OCI-LY7 (cell line): ENCODE data around the gene MATCAP1. TPM values are rescaled to one million over a fixed set of nuclear protein-coding genes. Genes with fewer than 3 reads are reported as not detected.
A peak's percentile ranks its signal among the peaks of the same experiment; 100 is the strongest.

ENCODE experiments used
- BruUV-seq: library from RNA; stranded (reverse); fragments of 400-500 nt; replicated peaks from 2 replicates; lab custom pipeline; 2021; lab: Mats Ljungman, UMichigan
- CTCF ChIA-PET: fragments of 300-600 bp; sonication (Branson Sonifier 250); formaldehyde crosslinking; loops from one replicate; lab custom pipeline; 2022; ENCODE audit warnings: antibody characterized with exemption; ENCODE audit not compliant: unreplicated experiment; lab: Charles Lee
- POLR2A ChIA-PET: fragments of 300-600 bp; sonication (Branson Sonifier 250); formaldehyde crosslinking; loops from one replicate; lab custom pipeline; 2022; ENCODE audit warnings: antibody characterized with exemption; lab: Charles Lee
- DNase-seq: peaks from one replicate; pipeline ENCODE4 v3.0.0-alpha.2; 2015; ENCODE audit warnings: low spot score
- H2AFZ ChIP-seq: fragments of 200-600 bp; sonication (generic), shearing (Covaris generic); 2 replicates; pipeline ENCODE4 v1.6.1; 2014; ENCODE audit warnings: mild to moderate bottlenecking, antibody characterized with exemption, low read length, moderate library complexity
- H3K27ac ChIP-seq: fragments of 200-600 bp; sonication (generic); 2 replicates; pipeline ENCODE4 v1.5.1; 2014; ENCODE audit warnings: mixed run types, low read depth, mild to moderate bottlenecking, moderate library complexity, low read length, inconsistent platforms; ENCODE audit not compliant: poor library complexity, severe bottlenecking
- H3K36me3 ChIP-seq: fragments of 200-600 bp; sonication (generic); 2 replicates; pipeline ENCODE4 v1.6.1; 2014; ENCODE audit warnings: mild to moderate bottlenecking, antibody characterized with exemption, low read length, moderate library complexity, mixed read lengths; ENCODE audit not compliant: insufficient read depth
- H3K4me1 ChIP-seq: fragments of 200-600 bp; sonication (generic); 2 replicates; pipeline ENCODE4 v1.5.1; 2014; ENCODE audit warnings: mild to moderate bottlenecking, low read length; ENCODE audit not compliant: insufficient read depth, poor library complexity, severe bottlenecking
- H3K4me2 ChIP-seq: fragments of 200-600 bp; sonication (generic); 2 replicates; pipeline ENCODE4 v1.6.1; 2014; ENCODE audit warnings: mild to moderate bottlenecking, low read length
- H3K4me3 ChIP-seq: fragments of 200-600 bp; sonication (generic); 2 replicates; pipeline ENCODE4 v1.5.1; 2014; ENCODE audit warnings: mild to moderate bottlenecking, low read depth, low read length; ENCODE audit not compliant: poor library complexity, severe bottlenecking
- H3K79me2 ChIP-seq: fragments of 200-600 bp; sonication (generic); 2 replicates; pipeline ENCODE4 v1.6.1; 2016; ENCODE audit warnings: low read depth, mild to moderate bottlenecking, low read length, moderate library complexity, mixed read lengths; ENCODE audit not compliant: insufficient read depth
- H3K9me2 ChIP-seq: fragments of 200-600 bp; sonication (generic); 2 replicates; pipeline ENCODE4 v1.6.1; 2016; ENCODE audit warnings: mild to moderate bottlenecking, low read length, mixed read lengths; ENCODE audit not compliant: insufficient read depth
- H3K9me3 ChIP-seq: fragments of 200-600 bp; sonication (generic); 2 replicates; pipeline ENCODE4 v1.6.1; 2014; ENCODE audit warnings: mild to moderate bottlenecking, mixed run types, low read length, mixed read lengths
- H4K20me1 ChIP-seq: fragments of 200-600 bp; sonication (generic); 2 replicates; pipeline ENCODE4 v1.6.1; 2014; ENCODE audit warnings: mild to moderate bottlenecking, antibody characterized with exemption, low read length, moderate library complexity, mixed read lengths; ENCODE audit not compliant: insufficient read depth
- EZH2phosphoT487 ChIP-seq: fragments of 200-600 bp; sonication (generic); IDR thresholded peaks from 2 replicates; pipeline ENCODE4 v1.6.1; 2018; ENCODE audit warnings: low read depth, borderline replicate concordance, mild to moderate bottlenecking, mixed run types, antibody characterized with exemption, low read length, moderate library complexity, mixed read lengths
- intact Hi-C: fragments of 100-400 bp; cut with micrococcal nuclease; formaldehyde crosslinking; loops from one replicate; pipeline ENCODE4 v1.10.0; 2022; ENCODE audit not compliant: unreplicated experiment
- total RNA-seq, 2 experiments: library from RNA; depleted of rRNA in 1 of 2; stranded (reverse); fragments of >200 nt in 1 of 2; shearing (Covaris generic) in 1 of 2; gene quantifications; 2 replicates each; pipeline ENCODE4 v1.2.3, GENCODE V29; 2014 to 2022
- TF ChIP-seq, protein P1 (sequence below): fragments of 200-600 bp; sonication (generic); conservative IDR thresholded peaks from 2 replicates; pipeline ENCODE4 v1.5.1; 2014; ENCODE audit warnings: mild to moderate bottlenecking, antibody characterized with exemption, low read length, moderate library complexity, mixed read lengths

MATCAP1 gene
- total RNA-seq, 2 experiments from 2014 or later = 22.9 to 39.6 TPM

DNA sequence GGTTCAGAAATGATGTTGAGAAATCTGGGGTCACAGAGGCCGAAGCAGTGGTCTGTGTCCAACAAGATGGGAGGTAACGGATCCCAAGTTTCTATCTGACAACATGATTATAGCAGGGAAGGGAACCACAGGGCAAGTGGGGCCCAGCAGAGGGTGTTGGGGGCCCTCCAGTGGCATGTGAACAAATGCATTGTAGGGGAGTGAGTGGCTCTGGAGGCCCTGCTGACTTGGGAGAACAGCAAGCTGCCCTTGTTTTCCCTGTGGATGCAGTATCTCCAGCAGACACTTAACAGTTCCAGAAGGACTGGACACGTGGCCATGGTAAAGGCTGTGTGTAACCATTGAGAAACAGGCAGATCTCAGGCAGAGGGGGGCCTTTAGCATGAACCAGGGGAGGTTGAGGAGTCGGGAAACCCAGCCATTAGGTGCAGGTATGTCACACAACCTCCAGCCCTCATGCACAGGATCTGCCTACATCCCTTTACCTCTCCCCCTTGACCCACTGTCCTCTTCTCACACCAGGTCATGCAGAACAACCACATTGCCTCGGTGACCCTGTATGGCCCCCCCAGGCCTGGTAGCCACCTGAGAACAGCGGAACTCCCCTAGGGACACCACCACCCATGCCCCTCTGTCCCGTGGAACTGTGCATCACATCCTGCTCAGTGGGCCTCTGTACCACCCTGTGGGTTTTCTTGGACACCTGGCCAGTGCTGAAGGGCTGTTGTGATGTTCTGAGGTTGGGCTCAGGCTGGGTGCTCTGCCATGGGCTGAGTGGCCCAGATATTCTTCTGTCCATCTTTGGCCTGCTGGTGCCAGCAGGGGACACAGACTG lies 37.0 kb downstream of the MATCAP1 start:
- H3K79me2 ChIP-seq = no peaks in the 10 kb centered on the region
- no peak for DNase-seq
- no peaks in the 10 kb centered on the region for H3K9me2 ChIP-seq
- TF ChIP-seq, protein P1, sequence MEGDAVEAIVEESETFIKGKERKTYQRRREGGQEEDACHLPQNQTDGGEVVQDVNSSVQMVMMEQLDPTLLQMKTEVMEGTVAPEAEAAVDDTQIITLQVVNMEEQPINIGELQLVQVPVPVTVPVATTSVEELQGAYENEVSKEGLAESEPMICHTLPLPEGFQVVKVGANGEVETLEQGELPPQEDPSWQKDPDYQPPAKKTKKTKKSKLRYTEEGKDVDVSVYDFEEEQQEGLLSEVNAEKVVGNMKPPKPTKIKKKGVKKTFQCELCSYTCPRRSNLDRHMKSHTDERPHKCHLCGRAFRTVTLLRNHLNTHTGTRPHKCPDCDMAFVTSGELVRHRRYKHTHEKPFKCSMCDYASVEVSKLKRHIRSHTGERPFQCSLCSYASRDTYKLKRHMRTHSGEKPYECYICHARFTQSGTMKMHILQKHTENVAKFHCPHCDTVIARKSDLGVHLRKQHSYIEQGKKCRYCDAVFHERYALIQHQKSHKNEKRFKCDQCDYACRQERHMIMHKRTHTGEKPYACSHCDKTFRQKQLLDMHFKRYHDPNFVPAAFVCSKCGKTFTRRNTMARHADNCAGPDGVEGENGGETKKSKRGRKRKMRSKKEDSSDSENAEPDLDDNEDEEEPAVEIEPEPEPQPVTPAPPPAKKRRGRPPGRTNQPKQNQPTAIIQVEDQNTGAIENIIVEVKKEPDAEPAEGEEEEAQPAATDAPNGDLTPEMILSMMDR = peak; percentile 38; the same call in 1 of the 2 replicates
- no peak for TF ChIP-seq EZH2phosphoT487
- intact Hi-C loops = no loop called here
- no peaks in the 10 kb centered on the region for H3K4me1 ChIP-seq
- BruUV-seq = no TSS peak
- no peak overlapping the region for H2AFZ ChIP-seq
- no peaks in the 10 kb centered on the region for H4K20me1 ChIP-seq
- no peak overlapping the region for H3K4me2 ChIP-seq
- no peaks in the 10 kb centered on the region for H3K9me3 ChIP-seq
- H3K27ac ChIP-seq = no peak overlapping the region
- ChIA-PET CTCF (no interaction called here), POLR2A (no interaction called here)
- peaks cover 68% of the 10 kb centered on the region for H3K36me3 ChIP-seq
- no peak overlapping the region for H3K4me3 ChIP-seq

DNA sequence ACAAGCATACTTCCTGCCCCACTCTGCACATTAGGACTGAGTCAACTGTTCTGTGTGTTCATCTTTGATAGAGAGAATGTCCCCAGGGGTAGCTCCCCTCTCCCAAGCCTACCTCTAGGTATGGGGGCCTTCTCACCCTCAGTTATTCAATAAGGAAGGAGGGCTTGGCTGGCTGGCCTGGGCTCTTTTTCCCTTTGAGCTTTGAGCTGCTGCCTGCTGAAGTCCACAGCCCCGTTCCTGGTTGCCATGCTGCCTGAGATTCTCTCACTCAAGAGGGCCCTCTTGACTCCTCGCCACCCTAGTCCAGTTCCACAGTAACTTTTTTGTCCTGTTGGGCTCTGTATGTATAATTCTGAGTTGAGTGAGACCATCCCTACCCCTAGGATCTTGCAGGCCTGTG lies 38.0 kb downstream of the MATCAP1 start:
- H2AFZ ChIP-seq = no peak overlapping the region
- no TSS peak for BruUV-seq
- peaks cover 78% of the 10 kb centered on the region for H3K36me3 ChIP-seq
- POLR2A ChIA-PET = no interaction called here
- no peaks in the 10 kb centered on the region for H3K9me3 ChIP-seq
- no peak overlapping the region for H3K4me2 ChIP-seq
- TF ChIP-seq EZH2phosphoT487 = no peak
- CTCF ChIA-PET = no interaction called here
- intact Hi-C loops = no loop called here
- H3K27ac ChIP-seq = no peak overlapping the region
- H3K79me2 ChIP-seq = no peaks in the 10 kb centered on the region
- DNase-seq = no peak
- no peak overlapping the region for H3K4me3 ChIP-seq
- no peaks in the 10 kb centered on the region for H3K4me1 ChIP-seq
- H3K9me2 ChIP-seq = no peaks in the 10 kb centered on the region
- H4K20me1 ChIP-seq = no peaks in the 10 kb centered on the region

DNA sequence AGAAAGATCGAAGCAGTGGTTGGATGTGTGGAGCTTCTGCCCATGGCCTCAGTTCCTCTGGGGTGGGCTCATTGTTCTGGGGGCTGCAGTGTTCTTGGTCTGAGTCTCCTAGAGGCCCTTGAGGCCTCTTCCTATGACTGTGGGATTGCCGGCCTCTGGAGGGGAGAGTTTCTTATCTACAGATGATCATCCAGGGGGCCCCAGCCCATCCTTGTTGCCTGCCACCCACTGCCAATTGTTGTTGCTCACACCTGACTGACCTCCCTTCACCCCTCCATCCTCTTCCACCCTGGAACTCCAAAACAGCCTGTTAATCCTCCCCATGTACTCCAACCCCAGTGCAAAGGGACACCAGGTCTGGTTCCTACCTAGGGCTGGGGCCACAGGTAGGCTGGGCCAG lies 38.8 kb downstream of the MATCAP1 start:
- TF ChIP-seq EZH2phosphoT487 = no peak
- TF ChIP-seq, protein P1 = no peak
- H3K9me2 ChIP-seq = no peaks in the 10 kb centered on the region
- peaks cover 86% of the 10 kb centered on the region for H3K36me3 ChIP-seq
- H3K4me3 ChIP-seq = no peak overlapping the region
- no peaks in the 10 kb centered on the region for H4K20me1 ChIP-seq
- H3K4me1 ChIP-seq = no peaks in the 10 kb centered on the region
- ChIA-PET POLR2A (no interaction called here), CTCF (no interaction called here)
- no peak for DNase-seq
- H3K9me3 ChIP-seq = no peaks in the 10 kb centered on the region
- no TSS peak for BruUV-seq
- no peak overlapping the region for H3K27ac ChIP-seq
- H2AFZ ChIP-seq = no peak overlapping the region
- H3K79me2 ChIP-seq = no peaks in the 10 kb centered on the region
- intact Hi-C loops = no loop called here
- H3K4me2 ChIP-seq = no peak overlapping the region
